ENCODE results near the gene LAMTOR3.
A peak's percentile ranks its signal among the peaks of the same experiment; 100 is the strongest.

LAMTOR3 gene, protein sequence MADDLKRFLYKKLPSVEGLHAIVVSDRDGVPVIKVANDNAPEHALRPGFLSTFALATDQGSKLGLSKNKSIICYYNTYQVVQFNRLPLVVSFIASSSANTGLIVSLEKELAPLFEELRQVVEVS

GRCh38 chr4:99894161-99894997, at the start of gene LAMTOR3:
LAMTOR3 (minus strand) TSS chr4:99894427; CDS start chr4:99893963, 464 bp downstream.
- peak; percentile 95 for DNase-seq
- TF ChIP-seq POLR2A (IDR thresholded peaks at IDR 0.05; ENCODE audit: low read length) (peak; percentile 68), GATA1 (IDR thresholded peaks at IDR 0.05; ENCODE audit: low read depth, low read length) (no peak)

- DNase-seq: no peak
- no peak for TF ChIP-seq POLR2A (IDR thresholded peaks at IDR 0.05; ENCODE audit: low read length)
- no peak for TF ChIP-seq GATA1 (IDR thresholded peaks at IDR 0.05; ENCODE audit: low read depth, low read length)
Observed at GRCh38 chr4:99938243-99938753, 44.1 kb upstream of the LAMTOR3 start.

- TF ChIP-seq GATA1 (IDR thresholded peaks at IDR 0.05; ENCODE audit: low read depth, low read length) (no peak), POLR2A (IDR thresholded peaks at IDR 0.05; ENCODE audit: low read length) (no peak)
- no peak for DNase-seq
Observed at GRCh38 chr4:99934891-99935290, 40.7 kb upstream of the LAMTOR3 start.

- DNase-seq: no peak
- TF ChIP-seq GATA1 (IDR thresholded peaks at IDR 0.05; ENCODE audit: low read depth, low read length) (no peak), POLR2A (IDR thresholded peaks at IDR 0.05; ENCODE audit: low read length) (no peak)
Observed at GRCh38 chr4:99927566-99927965, 33.3 kb upstream of the LAMTOR3 start.

- TF ChIP-seq GATA1 (IDR thresholded peaks at IDR 0.05; ENCODE audit: low read depth, low read length): no peak
- TF ChIP-seq POLR2A (IDR thresholded peaks at IDR 0.05; ENCODE audit: low read length): no peak
Observed at GRCh38 chr4:99921174-99921573, 26.9 kb upstream of the LAMTOR3 start.

DNA sequence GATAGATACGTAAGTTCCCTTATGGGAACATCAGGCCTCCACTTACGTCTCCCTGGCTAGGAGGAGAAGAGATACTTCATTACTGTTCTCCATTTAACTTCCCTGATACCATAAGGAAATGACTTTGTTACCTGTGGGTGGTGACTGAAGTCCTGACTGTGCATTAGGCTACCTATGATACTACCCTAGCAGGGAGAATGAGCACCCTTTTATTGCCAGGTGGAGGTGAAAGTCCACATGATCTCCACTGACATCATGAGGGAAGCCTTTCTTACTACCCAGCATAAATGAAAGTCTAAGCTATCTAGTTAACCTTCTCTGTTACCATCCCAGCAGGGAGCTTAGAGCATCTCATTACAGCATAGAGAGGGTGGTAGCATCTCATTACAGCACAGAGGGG, 24.4 kb upstream of the LAMTOR3 start:
- DNase-seq: no peak
- TF ChIP-seq POLR2A (IDR thresholded peaks at IDR 0.05; ENCODE audit: low read length): no peak
- TF ChIP-seq GATA1 (IDR thresholded peaks at IDR 0.05; ENCODE audit: low read depth, low read length): no peak

More at GRCh38 chr4:99921174-99921573, 26.9 kb upstream of the LAMTOR3 start:
- DNase-seq: no peak

GRCh38 chr4:99917575-99917974, 23.3 kb upstream of the LAMTOR3 start:
- TF ChIP-seq POLR2A (IDR thresholded peaks at IDR 0.05; ENCODE audit: low read length) (no peak), GATA1 (IDR thresholded peaks at IDR 0.05; ENCODE audit: low read depth, low read length) (no peak)

GRCh38 chr4:99915449-99915848, 21.2 kb upstream of the LAMTOR3 start:
- no peak for DNase-seq
- TF ChIP-seq POLR2A (IDR thresholded peaks at IDR 0.05; ENCODE audit: low read length): no peak
- TF ChIP-seq GATA1 (IDR thresholded peaks at IDR 0.05; ENCODE audit: low read depth, low read length): no peak

More at GRCh38 chr4:99917575-99917974, 23.3 kb upstream of the LAMTOR3 start:
- no peak for DNase-seq

DNA sequence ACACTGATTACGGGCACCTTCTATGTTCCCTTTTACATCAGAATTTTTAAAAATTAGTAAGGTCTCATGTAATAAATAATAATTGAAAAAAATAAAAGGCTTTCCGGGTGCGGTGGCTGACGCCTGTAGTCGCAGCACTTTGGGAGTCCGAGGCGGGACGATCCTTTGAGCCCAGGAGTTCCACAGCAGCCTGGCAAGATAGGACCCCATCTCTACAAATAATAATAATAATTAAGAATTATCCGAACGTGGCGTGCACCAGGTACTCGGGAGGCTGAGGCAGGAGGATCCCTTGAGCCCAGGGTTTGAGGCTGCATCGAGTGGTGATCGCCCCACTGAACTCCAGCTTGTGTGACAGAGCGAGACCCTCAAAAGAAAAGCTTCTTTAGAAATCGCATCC, 771 bp upstream of the LAMTOR3 start:
- DNase-seq: no peak
- no peak for TF ChIP-seq POLR2A (IDR thresholded peaks at IDR 0.05; ENCODE audit: low read length)
- TF ChIP-seq GATA1 (IDR thresholded peaks at IDR 0.05; ENCODE audit: low read depth, low read length): no peak

GRCh38 chr4:99893839-99894160, 427 bp downstream of the LAMTOR3 start:
- no peak for DNase-seq
- no peak for TF ChIP-seq POLR2A (IDR thresholded peaks at IDR 0.05; ENCODE audit: low read length)
- TF ChIP-seq GATA1 (IDR thresholded peaks at IDR 0.05; ENCODE audit: low read depth, low read length): no peak

DNA sequence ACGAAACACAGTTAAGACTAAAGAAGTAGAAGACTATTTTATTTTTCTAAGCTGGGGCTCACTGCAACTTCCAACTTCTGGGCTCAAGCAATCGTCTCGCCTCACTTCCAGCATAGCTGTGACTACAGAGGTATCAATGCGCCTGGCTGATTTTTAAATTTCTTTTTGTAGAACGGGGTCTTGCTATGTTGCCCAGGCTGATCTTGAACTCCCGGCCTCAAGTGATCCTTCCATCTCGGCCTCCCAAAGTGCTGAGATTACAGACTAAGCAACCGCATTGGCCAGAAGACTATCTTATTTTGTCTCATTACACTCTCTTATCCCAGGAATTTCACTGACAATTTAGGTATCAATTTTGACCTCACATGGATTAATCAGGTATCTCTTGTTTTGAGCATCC, 1.2 kb downstream of the LAMTOR3 start:
- peak in 1 of 2 experiments; percentile 32 for DNase-seq
- TF ChIP-seq GATA1 (IDR thresholded peaks at IDR 0.05; ENCODE audit: low read depth, low read length) (no peak), POLR2A (IDR thresholded peaks at IDR 0.05; ENCODE audit: low read length) (no peak)

GRCh38 chr4:99891351-99891750, 2.9 kb downstream of the LAMTOR3 start:
- TF ChIP-seq GATA1 (IDR thresholded peaks at IDR 0.05; ENCODE audit: low read depth, low read length): no peak
- TF ChIP-seq POLR2A (IDR thresholded peaks at IDR 0.05; ENCODE audit: low read length): no peak
- DNase-seq: peak; percentile 58 to 76

DNA sequence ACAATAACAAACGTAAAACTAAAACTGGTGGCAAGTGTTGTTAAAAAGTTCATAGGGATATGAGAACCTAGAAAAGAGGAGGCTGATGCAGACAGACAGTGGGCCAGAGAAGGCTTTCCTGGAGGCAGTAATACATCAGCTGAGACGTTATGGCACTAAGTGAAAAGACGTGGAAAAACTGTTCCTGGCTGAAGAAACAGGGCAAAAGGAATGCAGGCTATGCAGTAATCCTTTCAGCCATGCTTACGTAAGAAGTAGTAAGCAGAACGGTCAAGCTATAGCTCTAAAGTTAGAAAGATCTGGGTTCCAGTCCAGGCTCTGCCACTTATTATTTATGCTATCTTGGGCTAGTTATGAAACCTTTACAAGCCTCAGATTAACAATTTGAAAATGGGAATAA, 6.4 kb downstream of the LAMTOR3 start:
- TF ChIP-seq POLR2A (IDR thresholded peaks at IDR 0.05; ENCODE audit: low read length) (no peak), GATA1 (IDR thresholded peaks at IDR 0.05; ENCODE audit: low read depth, low read length) (no peak)
- DNase-seq: no peak

GRCh38 chr4:99886146-99886545, 8.1 kb downstream of the LAMTOR3 start:
- no peak for DNase-seq
- TF ChIP-seq GATA1 (IDR thresholded peaks at IDR 0.05; ENCODE audit: low read depth, low read length): no peak
- TF ChIP-seq POLR2A (IDR thresholded peaks at IDR 0.05; ENCODE audit: low read length): no peak

GRCh38 chr4:99885687-99886086, 8.5 kb downstream of the LAMTOR3 start:
- DNase-seq: no peak
- no peak for TF ChIP-seq GATA1 (IDR thresholded peaks at IDR 0.05; ENCODE audit: low read depth, low read length)
- no peak for TF ChIP-seq POLR2A (IDR thresholded peaks at IDR 0.05; ENCODE audit: low read length)

Data from erythroblast (primary cell).